Lower leg skin (tissue), 3 donors: ENCODE measurements around the gene CTDSP2.

Experiments
- CTCF ChIP-seq, 3 donors: fragments of 450-650 bp; IDR thresholded peaks; one replicate each; pipeline ENCODE4 v1.5.1; 2016; ENCODE audit warnings: antibody characterized with exemption in 3 of 3, mild to moderate bottlenecking in 3 of 3, moderate library complexity in 2 of 3
- POLR2A ChIP-seq, 2 donors: fragments of 450-650 bp; IDR thresholded peaks; one replicate each; pipeline ENCODE4 v1.6.1; 2016 to 2017; ENCODE audit warnings: antibody characterized with exemption in 2 of 2, mild to moderate bottlenecking in 1 of 2, moderate library complexity in 1 of 2

- TF ChIP-seq CTCF (IDR thresholded peaks at IDR 0.05) (no peak), POLR2A (IDR thresholded peaks at IDR 0.05) (no peak)
Observed at GRCh38 chr12:57816001-57816854, 30.3 kb downstream of the CTDSP2 start.
